ENCODE data around the gene RBKS.
"Not testable (repeated sequence)": the region's sequence is repeated elsewhere in the genome, so short reads cannot be mapped to it uniquely, and the experiment has no call there.

The RBKS gene

GRCh38 chr2:27756091-27756490 lies 134.1 kb downstream of the RBKS start:
- no peak for DNase-seq

- no peak for DNase-seq
Measured at GRCh38 chr2:27754831-27755230, 135.4 kb downstream of the RBKS start.

GRCh38 chr2:27754138-27754588 lies 136.0 kb downstream of the RBKS start:
- DNase-seq, result peak; percentile 31 to 59 (median 44)

GRCh38 chr2:27752551-27753237 lies 137.5 kb downstream of the RBKS start:
- DNase-seq, result no peak

GRCh38 chr2:27751377-27751776 lies 138.8 kb downstream of the RBKS start:
- no peak for DNase-seq

GRCh38 chr2:27748803-27749554 lies 141.2 kb downstream of the RBKS start:
- DNase-seq, result not testable (repeated sequence)

- no peak for DNase-seq
Measured at GRCh38 chr2:27747827-27748352, 142.3 kb downstream of the RBKS start.

GRCh38 chr2:27746325-27746724 lies 143.9 kb downstream of the RBKS start:
- DNase-seq, result no peak

- DNase-seq, result not testable (repeated sequence)
Measured at GRCh38 chr2:27745494-27745893, 144.7 kb downstream of the RBKS start.

GRCh38 chr2:27742571-27742970 lies 147.6 kb downstream of the RBKS start:
- no peak for DNase-seq

- DNase-seq, result no peak
Measured at GRCh38 chr2:27741673-27742072, 148.5 kb downstream of the RBKS start.

- no peak for DNase-seq
Measured at GRCh38 chr2:27739058-27739373, 151.2 kb downstream of the RBKS start.

- DNase-seq, result no peak
Measured at GRCh38 chr2:27738349-27739057, 151.7 kb downstream of the RBKS start.

GRCh38 chr2:27737676-27738348 lies 152.4 kb downstream of the RBKS start:
- DNase-seq, result no peak

GRCh38 chr2:27736890-27737204 lies 153.3 kb downstream of the RBKS start:
- no peak for DNase-seq

GRCh38 chr2:27736031-27736889 lies 153.9 kb downstream of the RBKS start:
- no peak for DNase-seq

- DNase-seq, result peak in 3 of 4 experiments; percentile 16 to 33 (median 23)
Measured at GRCh38 chr2:27735263-27735904, 154.8 kb downstream of the RBKS start.

GRCh38 chr2:27734305-27734704 lies 155.9 kb downstream of the RBKS start:
- DNase-seq, result no peak
